Heart left ventricle (tissue), 16 donors: Measurements from ENCODE around the gene CCDC3. TPM values are rescaled to one million over a fixed set of nuclear protein-coding genes. Genes with fewer than 3 reads are reported as not detected.

Experiments
- ATAC-seq, 4 donors: fragments of 200-7000 bp; cut with Tn5 transposase; one replicate each; pipeline ENCODE4 v1.9.1; 2020 to 2022; ENCODE audit warnings: moderate library complexity in 4 of 4, mild to moderate bottlenecking in 3 of 4, moderate number of reproducible peaks in 1 of 4
- DNase-seq, 5 donors: peaks; one replicate each; pipeline ENCODE4 v3.0.0-alpha.2; 2020
- H3K27ac ChIP-seq, 12 donors: fragments of 200-600 bp; sonication (generic) in 4 of 12; one replicate each; pipeline versions ENCODE4 v1.5.0 to v1.8.0; 2016 to 2022; ENCODE audit warnings: mild to moderate bottlenecking in 2 of 12
- H3K27me3 ChIP-seq, 9 donors: fragments of 200-600 bp; sonication (generic) in 2 of 9; one replicate each; pipeline versions ENCODE4 v1.5.1 to v1.8.0; 2016 to 2022; ENCODE audit warnings: mild to moderate bottlenecking in 3 of 9
- H3K36me3 ChIP-seq, 9 donors: fragments of 200-600 bp; sonication (generic) in 2 of 9; one replicate each; pipeline versions ENCODE4 v1.5.0 to v1.8.0; 2018 to 2022; ENCODE audit warnings: mild to moderate bottlenecking in 2 of 9
- H3K4me1 ChIP-seq, 12 donors: fragments of 200-600 bp; sonication (generic) in 4 of 12; one replicate each; pipeline versions ENCODE4 v1.5.0 to v1.8.0; 2016 to 2022; ENCODE audit warnings: mild to moderate bottlenecking in 3 of 12
- H3K4me3 ChIP-seq, 12 donors: fragments of 200-600 bp; sonication (generic) in 4 of 12; one replicate each; pipeline versions ENCODE4 v1.5.0 to v1.8.0; 2017 to 2022; ENCODE audit warnings: mild to moderate bottlenecking in 9 of 12, moderate library complexity in 4 of 12
- H3K9me3 ChIP-seq, 12 donors: fragments of 200-600 bp; sonication (generic) in 4 of 12; one replicate each; pipeline versions ENCODE4 v1.5.0 to v1.8.0; 2016 to 2022; ENCODE audit warnings: mild to moderate bottlenecking in 1 of 12
- CTCF ChIP-seq, 12 donors: fragments of 200-600 bp; sonication (generic) in 4 of 12; IDR thresholded peaks; one replicate each; pipeline versions ENCODE4 v1.5.0 to v1.8.0; 2018 to 2022; ENCODE audit warnings: antibody characterized with exemption in 12 of 12, mild to moderate bottlenecking in 5 of 12
- POLR2A ChIP-seq, 2 donors: fragments of 450-650 bp; IDR thresholded peaks; one replicate each; pipeline ENCODE4 v1.6.1; 2017; ENCODE audit warnings: antibody characterized with exemption in 2 of 2, mild to moderate bottlenecking in 2 of 2, moderate library complexity in 2 of 2
- WGBS, 4 donors: extraction: QIAGEN DNeasy Blood & Tissue Kit in 2 of 4; methylation state at CpG; one replicate each; pipeline versions ENCODE4 v1.1.5 to v1.1.7; 2013 to 2018; 5-methylcytosine and 5-hydroxymethylcytosine counted together
- intact Hi-C, 10 donors: fragments of 100-400 bp; cut with DNase I; formaldehyde crosslinking; loops; one replicate each; pipeline versions ENCODE4 v1.11.1 to v1.14.2; 2022
- polyA plus RNA-seq, 2 donors: library from polyadenylated mRNA; stranded (reverse); fragments of 200-250 nt; gene quantifications; one replicate each; pipeline ENCODE4 v1.2.3, GENCODE V29; 2013
- total RNA-seq, 9 donors: library from RNA; depleted of rRNA in 2 of 9; stranded (reverse); fragments of >200 nt in 2 of 9; fragmentation: NEBNext Ultra II Directional in 3 of 9; extraction: Animal tissue kit (Norgen Biotek cat#: 25700) in 3 of 9; gene quantifications; one replicate each; pipeline versions ENCODE4 v1.1.0 to v1.2.4, GENCODE V29; 2016 to 2023
- donor health status: ischemic (EF 13 %, LVEDD 7.1; RV severe dilation, severe dysfunction).
- donor health status: healthy with polysubstance abuse.
- donor health status: DM: no; HTN: yes; CAD: no.
- donor health status: DM: no; HTN: no; CAD: no.
- donor health status: ischemic (EF 25% LVEDD 6.9; RV normal size, moderate dysfunction).
- donor health status: ischemic (EF 25% LVEDD 5.7; RV mildly dilated, moderate dysfunction).
- donor health status: healthy.
- donor health status: DM: yes; HTN: yes; CAD: no.
- donor health status: ischemic (EF 35%, LVEDD 5.7; RV mildly dilated, moderate dysfunction).
- donor health status: nonischemic (EF 11% LVEDD 7.7; RV severe dilation, severe dysfunction).
- donor health status: DM: yes; HTN: yes; CAD: no.
- donor health status: PGD.
- donor health status: ischemic (EF 29% LVEDD 5.4; RV normal size, mild dysfunction).
- donor health status: nonischemic (EF 23%, LVEDD 6.1; RV moderate dilation, normal function).

CCDC3 gene
- total and polyA plus RNA-seq, 11 donors: 1.6 to 15.4 (median 5.5) TPM

GRCh38 chr10:12975906-12976305, 25.6 kb downstream of the CCDC3 start:
- H3K4me3 ChIP-seq: no peak overlapping the region
- H3K9me3 ChIP-seq: no peaks in the 10 kb centered on the region
- H3K36me3 ChIP-seq: no peaks in the 10 kb centered on the region
- DNase-seq: no peak
- H3K27ac ChIP-seq: no peak overlapping the region
- WGBS, 4 donors: 69 to 77% (median 75%) methylated on average over 5 of the region's 5 CpGs
- ATAC-seq: no peak
- intact Hi-C loops: no loop called here
- H3K27me3 ChIP-seq: peaks cover 0 to 18% (median 0%) of the 10 kb centered on the region in 9 donors
- peaks cover 0 to 4% (median 0%) of the 10 kb centered on the region in 12 donors for H3K4me1 ChIP-seq
- no peak for TF ChIP-seq POLR2A (IDR thresholded peaks at IDR 0.05)
- no peak for TF ChIP-seq CTCF (IDR thresholded peaks at IDR 0.05)

DNA sequence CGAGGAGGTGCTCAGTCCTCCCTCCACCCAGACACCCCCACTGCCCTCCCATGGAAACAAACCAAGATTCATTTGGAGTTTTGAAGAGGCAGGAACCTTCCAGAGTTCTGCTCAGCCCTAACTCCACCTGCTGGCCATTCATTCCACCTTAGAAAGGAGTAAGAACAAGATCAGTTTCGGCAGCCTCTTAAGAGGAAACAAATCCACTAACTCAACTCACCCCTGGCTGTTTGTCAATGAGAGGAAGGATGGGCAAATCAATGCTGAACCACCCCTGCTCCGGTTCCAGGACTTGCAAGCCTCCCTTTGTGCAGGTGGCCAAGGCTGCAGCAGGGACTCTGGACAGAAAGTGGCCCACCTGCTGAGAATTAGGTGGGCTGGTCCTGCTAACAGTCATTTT, 26.2 kb downstream of the CCDC3 start:
- Histone ChIP-seq H3K9me3 (no peaks in the 10 kb centered on the region), H3K27ac (no peak overlapping the region), H3K27me3 (peaks cover 0 to 18% (median 0%) of the 10 kb centered on the region in 9 donors), H3K4me3 (no peak overlapping the region), H3K36me3 (no peaks in the 10 kb centered on the region), H3K4me1 (peaks cover 0 to 4% (median 0%) of the 10 kb centered on the region in 12 donors)
- DNase-seq (no peak), ATAC-seq (no peak)
- intact Hi-C loops: no loop called here
- WGBS, 4 donors: 80 to 89% (median 85%) methylated on average over 3 of the region's 3 CpGs
- peak in 1 of 12 donors; percentile 5 for TF ChIP-seq CTCF (IDR thresholded peaks at IDR 0.05)
- TF ChIP-seq POLR2A (IDR thresholded peaks at IDR 0.05): no peak

DNA sequence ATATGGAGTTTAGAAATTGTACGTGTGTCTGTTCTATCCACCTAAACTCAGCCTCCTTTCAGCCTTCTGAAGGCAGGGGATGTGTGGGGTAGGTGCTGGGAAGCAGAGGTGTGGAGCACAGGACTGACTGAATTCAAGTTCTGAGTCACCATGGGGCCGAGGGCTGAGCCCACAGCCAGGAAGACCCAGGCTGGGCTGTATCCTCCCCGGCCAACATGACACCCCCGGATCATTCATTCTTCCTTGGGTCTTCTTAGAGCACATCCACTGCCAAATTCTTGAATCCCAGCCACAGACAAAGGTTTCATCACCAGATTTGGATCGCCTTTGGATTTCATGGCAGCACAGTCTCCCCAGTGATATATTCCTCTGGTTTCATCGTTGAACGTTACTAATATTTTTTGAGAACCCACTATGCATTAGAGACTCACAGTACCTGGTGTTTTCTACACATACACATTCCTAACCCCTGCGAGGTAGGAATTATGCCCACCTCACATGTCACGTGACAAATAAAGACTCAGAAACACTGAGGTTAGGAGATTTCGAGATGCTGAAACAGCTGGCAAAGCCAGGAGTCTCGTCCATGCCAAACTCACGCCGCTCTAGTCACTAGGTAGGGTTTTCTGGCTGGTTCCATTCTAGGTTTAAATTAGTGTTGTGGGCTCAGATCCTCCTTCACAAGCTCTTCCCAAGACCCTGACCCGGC, 26.9 kb downstream of the CCDC3 start:
- DNase-seq (no peak), ATAC-seq (no peak)
- Histone ChIP-seq H3K36me3 (no peaks in the 10 kb centered on the region), H3K27me3 (peaks cover 0 to 12% (median 0%) of the 10 kb centered on the region in 9 donors), H3K9me3 (no peaks in the 10 kb centered on the region), H3K27ac (no peak overlapping the region), H3K4me1 (peaks cover 0 to 4% (median 0%) of the 10 kb centered on the region in 12 donors), H3K4me3 (no peak overlapping the region)
- intact Hi-C loops: no loop called here
- TF ChIP-seq CTCF (IDR thresholded peaks at IDR 0.05) (no peak), POLR2A (IDR thresholded peaks at IDR 0.05) (no peak)
- WGBS, 4 donors: 84 to 86% (median 86%) methylated on average over 13 to 14 of the region's 14 CpGs

DNA sequence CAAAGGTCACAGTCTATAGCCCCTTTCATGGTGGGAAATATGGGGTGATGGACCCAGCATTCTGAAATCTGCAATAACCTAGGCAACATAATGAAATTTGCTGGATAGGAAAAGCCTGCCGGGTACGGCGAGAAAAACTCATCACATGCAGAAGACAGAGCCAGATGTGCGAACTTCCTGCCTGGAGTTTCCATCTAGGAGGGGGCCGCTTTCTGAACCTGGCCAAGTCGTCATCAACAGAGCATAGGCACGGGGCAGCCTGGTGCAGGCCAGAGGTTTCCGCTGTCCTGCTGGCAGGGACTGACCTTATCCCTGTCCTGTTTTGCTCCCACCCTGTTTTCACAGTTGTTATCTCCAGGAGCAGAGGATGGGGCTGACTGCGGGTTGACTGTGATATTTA, 27.4 kb downstream of the CCDC3 start:
- Histone ChIP-seq H3K4me3 (no peak overlapping the region), H3K4me1 (peaks cover 0 to 4% (median 0%) of the 10 kb centered on the region in 12 donors), H3K9me3 (peaks cover 0 to under 1% (median 0%) of the 10 kb centered on the region in 12 donors), H3K36me3 (no peaks in the 10 kb centered on the region), H3K27ac (no peak overlapping the region), H3K27me3 (peaks cover 0 to 6% (median 0%) of the 10 kb centered on the region in 9 donors)
- intact Hi-C loops: no loop called here
- TF ChIP-seq CTCF (IDR thresholded peaks at IDR 0.05): no peak
- no peak for TF ChIP-seq POLR2A (IDR thresholded peaks at IDR 0.05)
- peak in 1 of 4 donors; percentile 39 for ATAC-seq
- 44 to 60% (median 51%) methylated on average over 9 of the region's 9 CpGs for WGBS, 4 donors
- DNase-seq: no peak
